IMR-90 (cell line): ENCODE data around the gene TMEM145. TPM values are rescaled to one million over a fixed set of nuclear protein-coding genes. Genes with fewer than 3 reads are reported as not detected.

Experiments
- ATAC-seq: fragments of 200-7000 bp; cut with Tn5 transposase; 2 replicates; pipeline ENCODE4 v1.9.1; 2020; ENCODE audit warnings: low read depth, mild to moderate bottlenecking, moderate library complexity
- BruUV-seq: library from RNA; stranded (reverse); fragments of 400-500 nt; replicated peaks from 2 replicates; lab custom pipeline; 2021; lab: Mats Ljungman, UMichigan
- CTCF ChIA-PET: fragments of 300-600 bp; formaldehyde crosslinking; extraction: SDS; loops from one replicate; lab custom pipeline; 2021; ENCODE audit warnings: antibody characterized with exemption; lab: Yijun Ruan, JAX
- POLR2A ChIA-PET: fragments of 300-600 bp; sonication (Branson Sonifier 250); formaldehyde crosslinking; loops from one replicate; lab custom pipeline; 2022; ENCODE audit warnings: antibody characterized with exemption; ENCODE audit not compliant: unreplicated experiment; lab: Charles Lee
- DNase-seq: peaks from one replicate; pipeline ENCODE4 v3.0.0; 2013
- H2AFZ ChIP-seq: replicated peaks from 2 replicates; pipeline ENCODE3; 2013; ENCODE audit warnings: low read length, mild to moderate bottlenecking; ENCODE audit not compliant: poor library complexity
- H2AK5ac ChIP-seq: 2 replicates; pipeline ENCODE4 v1.6.1; 2013; ENCODE audit warnings: low read depth, low read length, inconsistent platforms
- H2AK9ac ChIP-seq: replicated peaks from 2 replicates; pipeline ENCODE3; 2013; ENCODE audit warnings: mild to moderate bottlenecking, low read depth, low read length, moderate library complexity; ENCODE audit not compliant: poor library complexity
- H2BK120ac ChIP-seq: 2 replicates; pipeline ENCODE4 v1.6.1; 2013; ENCODE audit warnings: low read depth, low read length, inconsistent platforms
- H2BK15ac ChIP-seq: 3 replicates; pipeline ENCODE4 v1.6.1; 2013; ENCODE audit warnings: low read depth, low read length, inconsistent platforms
- H2BK20ac ChIP-seq: 2 replicates; pipeline ENCODE4 v1.6.1; 2013; ENCODE audit warnings: low read depth, mild to moderate bottlenecking, inconsistent platforms, low read length, moderate library complexity
- H2BK5ac ChIP-seq: 2 replicates; pipeline ENCODE4 v1.6.1; 2013; ENCODE audit warnings: mild to moderate bottlenecking, low read depth, low read length, inconsistent platforms; ENCODE audit not compliant: poor library complexity, severe bottlenecking
- H3K14ac ChIP-seq: replicated peaks from 2 replicates; pipeline ENCODE4 v1.6.1; 2013; ENCODE audit warnings: low read depth, low read length, inconsistent platforms
- H3K18ac ChIP-seq: 2 replicates; pipeline ENCODE4 v1.6.1; 2013; ENCODE audit warnings: low read depth, low read length, control low read depth
- H3K23ac ChIP-seq: 2 replicates; pipeline ENCODE4 v1.6.1; 2013; ENCODE audit warnings: low read depth, low read length, inconsistent platforms
- H3K27ac ChIP-seq: 2 replicates; pipeline ENCODE4 v1.5.1; 2013; ENCODE audit warnings: mild to moderate bottlenecking, control low read depth, low read length; ENCODE audit not compliant: insufficient read depth
- H3K27me3 ChIP-seq: 2 replicates; pipeline ENCODE4 v1.6.1; 2013; ENCODE audit warnings: low read length; ENCODE audit not compliant: control insufficient read depth, insufficient read depth
- H3K36me3 ChIP-seq: 2 replicates; pipeline ENCODE4 v1.6.1; 2013; ENCODE audit warnings: low read length, mixed read lengths; ENCODE audit not compliant: control insufficient read depth, insufficient read depth
- H3K4ac ChIP-seq: 2 replicates; pipeline ENCODE4 v1.6.1; 2013; ENCODE audit warnings: low read depth, low read length, inconsistent platforms
- H3K4me1 ChIP-seq: 2 replicates; pipeline ENCODE4 v1.6.1; 2013; ENCODE audit warnings: low read length, mixed read lengths; ENCODE audit not compliant: control insufficient read depth, insufficient read depth
- H3K4me2 ChIP-seq: 2 replicates; pipeline ENCODE4 v1.6.1; 2013; ENCODE audit warnings: low read depth, mild to moderate bottlenecking, control low read depth, low read length, moderate library complexity
- H3K4me3 ChIP-seq: 2 replicates; pipeline ENCODE4 v1.5.1; 2013; ENCODE audit warnings: low read depth, mild to moderate bottlenecking, control low read depth, low read length, moderate library complexity; ENCODE audit not compliant: insufficient read depth
- H3K56ac ChIP-seq: 2 replicates; pipeline ENCODE4 v1.6.1; 2013; ENCODE audit warnings: low read length, inconsistent platforms; ENCODE audit not compliant: insufficient read depth; ENCODE audit errors: extremely low read depth
- H3K79me1 ChIP-seq, 2 experiments: 2 replicates each; pipeline ENCODE4 v1.6.1; 2013; ENCODE audit warnings: low read length in 2 of 2, inconsistent platforms in 1 of 2, low read depth in 1 of 2
- H3K9ac ChIP-seq: 2 replicates; pipeline ENCODE4 v1.6.1; 2013; ENCODE audit warnings: low read depth, low read length, control low read depth
- H3K9me1 ChIP-seq: 2 replicates; pipeline ENCODE4 v1.6.1; 2013; ENCODE audit warnings: low read length, inconsistent platforms; ENCODE audit not compliant: insufficient read depth
- H3K9me3 ChIP-seq: 2 replicates; pipeline ENCODE4 v1.6.1; 2013; ENCODE audit warnings: low read length; ENCODE audit not compliant: control insufficient read depth, insufficient read depth
- H4K20me1 ChIP-seq: 2 replicates; pipeline ENCODE4 v1.6.1; 2013; ENCODE audit warnings: low read length, inconsistent platforms; ENCODE audit not compliant: insufficient read depth
- H4K5ac ChIP-seq: 2 replicates; pipeline ENCODE4 v1.6.1; 2013; ENCODE audit warnings: mild to moderate bottlenecking, low read depth, low read length, control low read depth
- H4K8ac ChIP-seq, 2 experiments: 2 replicates each; pipeline ENCODE4 v1.6.1; 2013; ENCODE audit warnings: low read depth in 2 of 2, low read length in 2 of 2, control low read depth in 1 of 2, inconsistent platforms in 1 of 2
- H4K91ac ChIP-seq: 2 replicates; pipeline ENCODE4 v1.6.1; 2013; ENCODE audit warnings: low read depth, low read length, inconsistent platforms; ENCODE audit not compliant: insufficient read depth
- CEBPB ChIP-seq: IDR thresholded peaks from 2 replicates; pipeline ENCODE4 v1.6.1; 2012; ENCODE audit warnings: low read depth, low read length, improper control_type of control experiment
- CHD1 ChIP-seq: IDR thresholded peaks from 2 replicates; pipeline ENCODE4 v1.6.1; 2012; ENCODE audit warnings: low read depth, low read length, improper control_type of control experiment
- FOS ChIP-seq: fragments of 150-350 bp; IDR thresholded peaks from 2 replicates; pipeline ENCODE4 v1.6.1; 2016; ENCODE audit warnings: low read depth, low read length
- MAZ ChIP-seq: IDR thresholded peaks from 2 replicates; pipeline ENCODE4 v1.6.1; 2012; ENCODE audit warnings: low read depth, mild to moderate bottlenecking, low read length, improper control_type of control experiment, moderate library complexity, borderline replicate concordance
- MXI1 ChIP-seq: IDR thresholded peaks from 2 replicates; pipeline ENCODE4 v1.6.1; 2012; ENCODE audit warnings: low read depth, mild to moderate bottlenecking, low read length, moderate library complexity, borderline replicate concordance
- POLR2A ChIP-seq: IDR thresholded peaks from 2 replicates; pipeline ENCODE4 v1.6.1; 2012; ENCODE audit warnings: mild to moderate bottlenecking, low read depth, low read length
- RFX5 ChIP-seq: IDR thresholded peaks from 2 replicates; pipeline ENCODE4 v1.8.0; 2012; ENCODE audit warnings: low read depth, mild to moderate bottlenecking, low read length, moderate library complexity
- WGBS, 2 experiments: methylation state at CpG; one replicate each; pipeline versions ENCODE4 v1.1.5 to v1.1.7; 2013; ENCODE audit warnings: missing lambda C conversion rate in 2 of 2; ENCODE audit not compliant: insufficient read length in 1 of 2; ENCODE audit errors: extremely low coverage in 2 of 2; 5-methylcytosine and 5-hydroxymethylcytosine counted together
- dilution Hi-C: fragments of 300-500 bp; cut with HindIII; formaldehyde crosslinking; loops from one replicate; pipeline ENCODE4 v1.14.3; 2018; ENCODE audit warnings: low sequenced_read_pairs; ENCODE audit not compliant: unreplicated experiment
- in situ Hi-C: fragments of 300-500 bp; cut with MboI; formaldehyde crosslinking; loops from 3 replicates; pipeline ENCODE4 v1.14.3; 2019; ENCODE audit warnings: low sequenced_read_pairs, inconsistent platforms, mixed read lengths
- intact Hi-C: fragments of 100-400 bp; cut with micrococcal nuclease; formaldehyde crosslinking; loops from 2 replicates; pipeline ENCODE4 v1.10.0; 2022
- polyA plus RNA-seq, 3 experiments: library from polyadenylated mRNA; depleted of rRNA; stranded (reverse); fragments of >200 nt; gene quantifications; 2 replicates each; pipeline ENCODE4 v1.2.3, GENCODE V29; 2012; ENCODE audit warnings: low replicate concordance in 1 of 3
- total RNA-seq: library from RNA; depleted of rRNA; stranded (reverse); fragments of >200 nt; gene quantifications from 2 replicates; pipeline ENCODE4 v1.2.3, GENCODE V29; 2012
- TF ChIP-seq, protein P1 (sequence below): fragments of 150-350 bp; IDR thresholded peaks from 2 replicates; pipeline ENCODE4 v1.6.1; 2016; ENCODE audit warnings: low read depth, mild to moderate bottlenecking, low read length, moderate library complexity, borderline replicate concordance

TMEM145 gene
- total and polyA plus RNA-seq, 2 of the 4 experiments (the other 2 are of a cell fraction), result under 0.01 to 0.41 TPM

DNA sequence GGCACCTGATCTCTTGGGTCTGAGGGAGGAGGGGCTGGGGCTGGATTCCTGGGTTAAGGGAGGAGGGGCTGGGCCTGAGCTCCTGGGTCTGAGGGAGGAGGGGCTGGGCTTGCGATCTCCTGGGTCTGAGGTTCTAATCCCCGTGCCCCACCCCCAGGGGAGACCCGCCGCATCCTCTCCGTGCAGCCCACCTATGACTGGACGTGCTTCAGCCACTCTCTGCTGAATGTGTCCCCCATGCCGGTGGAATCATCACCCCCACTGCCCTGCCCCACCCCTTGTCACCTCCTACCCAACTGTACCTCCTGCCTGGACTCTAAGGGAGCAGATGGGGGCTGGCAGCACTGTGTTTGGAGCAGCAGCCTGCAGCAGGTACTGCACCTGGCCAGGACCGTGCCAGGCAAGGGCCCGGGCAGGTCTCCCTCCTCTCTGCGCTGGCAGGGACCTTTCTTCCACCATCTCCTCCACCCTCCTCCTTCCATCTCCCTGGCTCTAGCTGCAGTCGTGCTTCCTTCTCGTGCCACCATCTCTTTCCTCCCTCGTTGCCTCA, 49.9 kb downstream of the TMEM145 start:
- CTCF ChIA-PET, result no interaction called here
- Histone ChIP-seq H2BK5ac (no peak overlapping the region), H2BK120ac (no peak overlapping the region), H3K4me1 (peaks cover 2% of the 10 kb centered on the region; the same call in 1 of the 2 replicates), H3K14ac (no peak overlapping the region), H3K23ac (no peak overlapping the region), H3K4me3 (no peak overlapping the region), H4K91ac (no peak overlapping the region), H3K27me3 (no peaks in the 10 kb centered on the region), H3K36me3 (peaks cover 24% of the 10 kb centered on the region), H3K4ac (no peak overlapping the region), H2BK20ac (no peak overlapping the region), H3K9me1 (peaks cover 4% of the 10 kb centered on the region), H2AK9ac (no peak overlapping the region), H2BK15ac (no peak overlapping the region), H3K18ac (no peak overlapping the region), H3K9ac (no peak overlapping the region), H2AFZ (no peak overlapping the region), H3K79me1 (no peaks in the 10 kb centered on the region), H2AK5ac (no peak overlapping the region), H4K5ac (no peak overlapping the region), H3K4me2 (no peak overlapping the region), H3K27ac (no peak overlapping the region), H4K8ac (no peak overlapping the region), H4K20me1 (peaks cover 3% of the 10 kb centered on the region; the same call in 1 of the 2 replicates), H3K56ac (no peak overlapping the region), H3K9me3 (peaks cover 2% of the 10 kb centered on the region; the same call in 1 of the 2 replicates)
- no peak for ATAC-seq
- WGBS, 2 experiments, result 89% methylated on average over 3 of the region's 13 CpGs; no CpG with 5 or more reads in 1 of the 2 experiments
- intact Hi-C loops, result no loop called here
- TF ChIP-seq POLR2A (no peak), RFX5 (no peak), MAZ (no peak), CHD1 (no peak), CEBPB (no peak), FOS (no peak), MXI1 (no peak)
- TF ChIP-seq, protein P1, sequence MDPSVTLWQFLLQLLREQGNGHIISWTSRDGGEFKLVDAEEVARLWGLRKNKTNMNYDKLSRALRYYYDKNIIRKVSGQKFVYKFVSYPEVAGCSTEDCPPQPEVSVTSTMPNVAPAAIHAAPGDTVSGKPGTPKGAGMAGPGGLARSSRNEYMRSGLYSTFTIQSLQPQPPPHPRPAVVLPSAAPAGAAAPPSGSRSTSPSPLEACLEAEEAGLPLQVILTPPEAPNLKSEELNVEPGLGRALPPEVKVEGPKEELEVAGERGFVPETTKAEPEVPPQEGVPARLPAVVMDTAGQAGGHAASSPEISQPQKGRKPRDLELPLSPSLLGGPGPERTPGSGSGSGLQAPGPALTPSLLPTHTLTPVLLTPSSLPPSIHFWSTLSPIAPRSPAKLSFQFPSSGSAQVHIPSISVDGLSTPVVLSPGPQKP, result no peak
- in situ Hi-C loops, result no loop called here
- DNase-seq, result no peak
- dilution Hi-C loops, result no loop called here
- BruUV-seq, result no TSS peak
- POLR2A ChIA-PET, result no interaction called here
